Gastrocnemius medialis (tissue), 4 donors: ENCODE measurements around the gene LCK. TPM values are rescaled to one million over a fixed set of nuclear protein-coding genes. Genes with fewer than 3 reads are reported as not detected.
"Not testable (repeated sequence)": the region's sequence is repeated elsewhere in the genome, so short reads cannot be mapped to it uniquely, and the experiment has no call there.

Experiments used
- ATAC-seq, 2 donors: fragments of 150-250 bp; one replicate each; pipeline ENCODE4 v1.9.1; 2016
- DNase-seq, 2 donors: peaks; one replicate each; pipeline ENCODE4 v3.0.0-alpha.2; 2019
- H3K27ac ChIP-seq, 4 donors: fragments of 200-600 bp; sonication (generic); 1 replicate in 1 of 4; 2 replicates in 3 of 4; pipeline ENCODE4 v1.5.1; 2016 to 2018; ENCODE audit warnings: mild to moderate bottlenecking in 2 of 4, moderate library complexity in 1 of 4
- H3K27me3 ChIP-seq, 3 donors: fragments of 200-600 bp; sonication (generic) in 2 of 3; 1 replicate in 1 of 3; 2 replicates in 2 of 3; pipeline versions ENCODE4 v1.5.1 to v1.6.0; 2016 to 2019; ENCODE audit warnings: mild to moderate bottlenecking in 1 of 3, moderate library complexity in 1 of 3
- H3K36me3 ChIP-seq, 2 donors: fragments of 200-600 bp; sonication (generic) in 1 of 2; one replicate each; pipeline ENCODE4 v1.5.1; 2017 to 2018
- H3K4me1 ChIP-seq, 2 donors: fragments of 200-600 bp; sonication (generic) in 1 of 2; one replicate each; pipeline ENCODE4 v1.5.1; 2016 to 2017; ENCODE audit warnings: mild to moderate bottlenecking in 2 of 2
- H3K4me3 ChIP-seq, 4 donors: fragments of 200-600 bp; sonication (generic) in 3 of 4; 1 replicate in 1 of 4; 2 replicates in 3 of 4; pipeline ENCODE4 v1.5.1; 2016 to 2019; ENCODE audit warnings: mild to moderate bottlenecking in 2 of 4
- H3K9me3 ChIP-seq, 3 donors: fragments of 200-600 bp; sonication (generic) in 2 of 3; 1 replicate in 1 of 3; 2 replicates in 2 of 3; pipeline ENCODE4 v1.5.1; 2016 to 2019
- CTCF ChIP-seq, 5 experiments: fragments of 450-650 bp in 3 of 5; fragments of 200-600 bp in 2 of 5; sonication (generic) in 2 of 5; IDR thresholded peaks in 4 of 5; conservative IDR thresholded peaks in 1 of 5; 1 replicate in 4 of 5; 2 replicates in 1 of 5; pipeline ENCODE4 v1.5.1; 2016 to 2019; ENCODE audit warnings: antibody characterized with exemption in 5 of 5, mild to moderate bottlenecking in 3 of 5, moderate library complexity in 3 of 5
- POLR2A ChIP-seq, 2 donors: fragments of 450-650 bp; IDR thresholded peaks; one replicate each; pipeline ENCODE4 v1.6.1; 2017; ENCODE audit warnings: antibody characterized with exemption in 2 of 2, mild to moderate bottlenecking in 2 of 2, moderate library complexity in 2 of 2
- in situ Hi-C, 4 donors: fragments of 200-750 bp; cut with MboI; loops; one replicate each; pipeline versions ENCODE4 v1.15.0 to v1.8.0; 2017; ENCODE audit warnings: low sequenced_read_pairs in 4 of 4
- intact Hi-C: fragments of 100-400 bp; cut with DNase I; formaldehyde crosslinking; loops from one replicate; pipeline ENCODE4 v1.15.1; 2023; ENCODE audit warnings: low total_unique reads
- total RNA-seq, 4 donors: library from RNA; depleted of rRNA; stranded (reverse); fragments of >200 nt; gene quantifications; one replicate each; pipeline versions ENCODE4 v1.1.0 to v1.2.3, GENCODE V29; 2016

Gene LCK
- total RNA-seq, 4 donors from 2014 or later: 0.66 to 1.6 TPM; not detected in 2

- DNase-seq: no peak
- Histone ChIP-seq H3K27ac (no peak overlapping the region), H3K4me1 (peaks cover 0 to 3% of the 10 kb centered on the region in 2 donors), H3K27me3 (no peaks in the 10 kb centered on the region), H3K4me3 (no peak overlapping the region), H3K9me3 (no peaks in the 10 kb centered on the region), H3K36me3 (no peaks in the 10 kb centered on the region)
- intact Hi-C loops (no loop called here), in situ Hi-C loops (no loop called here)
- no peak for ATAC-seq
- no peak for TF ChIP-seq CTCF (IDR thresholded peaks at IDR 0.05 in 4 of 5, conservative IDR thresholded peaks at IDR 0.05 in 1 of 5)
- TF ChIP-seq POLR2A (IDR thresholded peaks at IDR 0.05): no peak
These were observed 35.7 kb downstream of the LCK start for GRCh38 chr1:32286763-32287162.

- TF ChIP-seq POLR2A (IDR thresholded peaks at IDR 0.05): no peak
- TF ChIP-seq CTCF (IDR thresholded peaks at IDR 0.05 in 4 of 5, conservative IDR thresholded peaks at IDR 0.05 in 1 of 5): no peak
- H3K36me3 ChIP-seq: no peaks in the 10 kb centered on the region
- no peaks in the 10 kb centered on the region for H3K27me3 ChIP-seq
- in situ Hi-C loops (no loop called here), intact Hi-C loops (no loop called here)
- no peaks in the 10 kb centered on the region for H3K9me3 ChIP-seq
- no peak overlapping the region for H3K27ac ChIP-seq
- ATAC-seq: no peak
- H3K4me1 ChIP-seq: peaks cover 0 to 3% of the 10 kb centered on the region in 2 donors
- no peak overlapping the region for H3K4me3 ChIP-seq
- no peak for DNase-seq
These were observed 38.2 kb downstream of the LCK start for GRCh38 chr1:32289256-32289655.

- in situ Hi-C loops (no loop called here), intact Hi-C loops (loop anchor here (5.0 kb wide), 1 partner anchor 49 kb away; no protein-coding TSS in a partner anchor)
- TF ChIP-seq CTCF (IDR thresholded peaks at IDR 0.05 in 4 of 5, conservative IDR thresholded peaks at IDR 0.05 in 1 of 5) (no peak), POLR2A (IDR thresholded peaks at IDR 0.05) (no peak)
- Histone ChIP-seq H3K4me1 (peaks cover 0 to 3% of the 10 kb centered on the region in 2 donors), H3K27ac (peak overlapping the region; percentile 81 to 88 (median 84)), H3K27me3 (no peaks in the 10 kb centered on the region), H3K4me3 (peak overlapping the region; percentile 68 to 93 (median 82)), H3K36me3 (no peaks in the 10 kb centered on the region), H3K9me3 (no peaks in the 10 kb centered on the region)
- DNase-seq (no peak), ATAC-seq (no peak)
These were observed 40.2 kb downstream of the LCK start for GRCh38 chr1:32291145-32291707.

GRCh38 chr1:32291708-32292538 is 40.9 kb downstream of the LCK start, which contains the start of gene HDAC1:
Gene HDAC1, plus strand, starts transcription at chr1:32292083. Its CDS starts 87 bp downstream, at chr1:32292170.
- H3K4me1 ChIP-seq: peaks cover 0 to 3% of the 10 kb centered on the region in 2 donors
- H3K36me3 ChIP-seq: no peaks in the 10 kb centered on the region
- intact Hi-C loops (loop anchor here (2.0 to 5.0 kb wide), 2 partner anchors 43 to 50 kb away; no protein-coding TSS in a partner anchor), in situ Hi-C loops (no loop called here)
- DNase-seq (peak; percentile 87 to 96), ATAC-seq (peak; percentile 89 to 93)
- H3K27ac ChIP-seq: peak within 1 kb of the TSS; percentile 81 to 88 (median 84)
- peak within 1 kb of the TSS; percentile 68 to 93 (median 82) for H3K4me3 ChIP-seq
- H3K9me3 ChIP-seq: no peaks in the 10 kb centered on the region
- TF ChIP-seq POLR2A (IDR thresholded peaks at IDR 0.05) (peak; percentile 54 to 66), CTCF (IDR thresholded peaks at IDR 0.05 in 4 of 5, conservative IDR thresholded peaks at IDR 0.05 in 1 of 5) (no peak)
- H3K27me3 ChIP-seq: no peaks in the 10 kb centered on the region

GRCh38 chr1:32298211-32298610 is 47.1 kb downstream of the LCK start:
- H3K36me3 ChIP-seq: peaks cover 0 to 11% of the 10 kb centered on the region in 2 donors
- DNase-seq, in situ Hi-C loops, intact Hi-C loops, ATAC-seq, H3K4me1 ChIP-seq, H3K9me3 ChIP-seq, H3K27ac ChIP-seq, H3K4me3 ChIP-seq, H3K27me3 ChIP-seq: not testable (repeated sequence)
